SK-N-SH (cell line): ENCODE results near the gene VPS33B. TPM values are rescaled to one million over a fixed set of nuclear protein-coding genes. Genes with fewer than 3 reads are reported as not detected.

Experiments
- CTCF ChIA-PET: fragments of 300-600, 350-600 bp; formaldehyde crosslinking; extraction: SDS; loops from one replicate; lab custom pipeline; 2021; lab: Yijun Ruan, JAX
- POLR2A ChIA-PET: fragments of 350-600 bp; sonication (Branson Sonifier 250); formaldehyde crosslinking; extraction: SDS; loops from one replicate; lab custom pipeline; 2020; ENCODE audit warnings: antibody characterized with exemption, inconsistent platforms; lab: Yijun Ruan, JAX
- DNase-seq: peaks from one replicate; pipeline ENCODE4 v3.0.0; 2012
- H2AFZ ChIP-seq: fragments of 200-600 bp; sonication (generic); 2 replicates; pipeline ENCODE4 v1.8.1; 2016; ENCODE audit warnings: antibody characterized with exemption, mild to moderate bottlenecking, low read depth
- H3F3A ChIP-seq: fragments of 200-600 bp; sonication (generic); replicated peaks from 2 replicates; pipeline ENCODE3; 2016; ENCODE audit warnings: antibody characterized with exemption, mild to moderate bottlenecking; ENCODE audit not compliant: insufficient read depth
- H3K27ac ChIP-seq, 2 experiments: fragments of 200-500 bp in 1 of 2; fragments of 200-600 bp in 1 of 2; sonication (Bioruptor generic) in 1 of 2; sonication (generic), shearing (Covaris generic) in 1 of 2; 2 replicates each; pipeline versions ENCODE4 v1.5.1 to v1.6.1; 2014 to 2016; ENCODE audit warnings: low read depth in 2 of 2, inconsistent platforms in 1 of 2, low read length in 1 of 2, mild to moderate bottlenecking in 1 of 2, mixed read lengths in 1 of 2
- H3K27me3 ChIP-seq: fragments of 200-600 bp; sonication (generic), shearing (Covaris generic); 2 replicates; pipeline ENCODE4 v1.6.1; 2016; ENCODE audit warnings: mixed run types; ENCODE audit not compliant: insufficient read depth
- H3K36me3 ChIP-seq, 2 experiments: fragments of 200-500 bp in 1 of 2; fragments of 200-600 bp in 1 of 2; sonication (Bioruptor generic) in 1 of 2; sonication (generic) in 1 of 2; replicated peaks in 1 of 2; 2 replicates each; pipeline versions ENCODE3 to v1.5.1; 2014 to 2016; ENCODE audit warnings: low read length in 1 of 2, mild to moderate bottlenecking in 1 of 2; ENCODE audit not compliant: insufficient read depth in 2 of 2, control insufficient read depth in 1 of 2
- H3K4me1 ChIP-seq, 2 experiments: fragments of 200-500 bp in 1 of 2; fragments of 200-600 bp in 1 of 2; sonication (Bioruptor generic) in 1 of 2; sonication (generic), shearing (Covaris generic) in 1 of 2; 2 replicates each; pipeline versions ENCODE4 v1.5.1 to v1.6.1; 2014 to 2016; ENCODE audit warnings: low read depth in 1 of 2, low read length in 1 of 2, mixed run types in 1 of 2; ENCODE audit not compliant: insufficient read depth in 2 of 2, control insufficient read depth in 1 of 2
- H3K4me2 ChIP-seq: fragments of 200-600 bp; sonication (generic), shearing (Covaris generic); 2 replicates; pipeline ENCODE4 v1.6.1; 2017; ENCODE audit warnings: mixed run types
- H3K4me3 ChIP-seq, 2 experiments: fragments of 200-500 bp in 1 of 2; fragments of 200-600 bp in 1 of 2; sonication (Bioruptor generic) in 1 of 2; sonication (generic), shearing (Covaris generic) in 1 of 2; 2 replicates each; pipeline versions ENCODE4 v1.5.1 to v1.8.1; 2014 to 2016; ENCODE audit warnings: low read depth in 2 of 2, inconsistent platforms in 1 of 2, low read length in 1 of 2, mild to moderate bottlenecking in 1 of 2, mixed read lengths in 1 of 2, moderate library complexity in 1 of 2
- H3K79me2 ChIP-seq: fragments of 200-600 bp; sonication (generic); 2 replicates; pipeline ENCODE4 v1.8.1; 2017; ENCODE audit warnings: mild to moderate bottlenecking; ENCODE audit not compliant: insufficient read depth
- H3K9ac ChIP-seq: fragments of 200-600 bp; sonication (generic); 2 replicates; pipeline ENCODE4 v1.6.1; 2017; ENCODE audit warnings: mixed run types
- H3K9me2 ChIP-seq: fragments of 200-600 bp; sonication (generic); 2 replicates; pipeline ENCODE4 v1.6.1; 2017; ENCODE audit warnings: mixed run types
- H3K9me3 ChIP-seq: fragments of 200-600 bp; sonication (generic); 2 replicates; pipeline ENCODE4 v1.6.1; 2017; ENCODE audit warnings: mixed run types, mild to moderate bottlenecking, moderate library complexity
- H4K20me1 ChIP-seq: fragments of 200-600 bp; sonication (generic); 2 replicates; pipeline ENCODE4 v1.6.1; 2017; ENCODE audit warnings: mild to moderate bottlenecking, mixed run types; ENCODE audit not compliant: insufficient read depth
- CTCF ChIP-seq: fragments of 200-600 bp; sonication (generic); IDR thresholded peaks from 2 replicates; pipeline ENCODE4 v1.6.1; 2017; ENCODE audit warnings: antibody characterized with exemption, mild to moderate bottlenecking, moderate library complexity
- ELF1 ChIP-seq: IDR thresholded peaks from 2 replicates; pipeline ENCODE4 v1.4.0; 2012
- EP300 ChIP-seq, 2 experiments: IDR thresholded peaks; 2 replicates each; pipeline versions ENCODE4 v1.4.0 to v1.6.1; 2012; ENCODE audit warnings: borderline replicate concordance in 1 of 2, low read depth in 1 of 2, low read length in 1 of 2
- EZH2phosphoT487 ChIP-seq: fragments of 200-600 bp; sonication (generic); IDR thresholded peaks from 2 replicates; pipeline ENCODE4 v1.6.1; 2017; ENCODE audit warnings: low read depth, mixed run types, mild to moderate bottlenecking, antibody characterized with exemption, moderate library complexity, borderline replicate concordance
- FOSL2 ChIP-seq: IDR thresholded peaks from 2 replicates; pipeline ENCODE4 v1.4.0; 2012; ENCODE audit warnings: low read depth, mild to moderate bottlenecking, moderate library complexity, borderline replicate concordance
- FOXJ3 ChIP-seq: sonication (generic); formaldehyde crosslinking; IDR thresholded peaks from 2 replicates; pipeline ENCODE4 v1.5.1; 2020; ENCODE audit warnings: mild to moderate bottlenecking, missing genetic modification reagents
- FOXM1 ChIP-seq: IDR thresholded peaks from 2 replicates; pipeline ENCODE4 v1.4.0; 2012; ENCODE audit warnings: low read depth, mild to moderate bottlenecking
- JUND ChIP-seq: IDR thresholded peaks from 2 replicates; pipeline ENCODE4 v1.4.0; 2012
- NRF1 ChIP-seq: IDR thresholded peaks from 2 replicates; pipeline ENCODE4 v1.6.1; 2012; ENCODE audit warnings: low read depth, mild to moderate bottlenecking, low read length
- POLR2AphosphoS5 ChIP-seq: IDR thresholded peaks from 2 replicates; pipeline ENCODE4 v1.6.1; 2012; ENCODE audit warnings: low read depth, low read length
- RAD21 ChIP-seq: IDR thresholded peaks from 2 replicates; pipeline ENCODE4 v1.6.1; 2012; ENCODE audit warnings: mild to moderate bottlenecking, low read length
- RCOR1 ChIP-seq: fragments of 150-350 bp; IDR thresholded peaks from 2 replicates; pipeline ENCODE4 v1.6.1; 2017; ENCODE audit warnings: antibody characterized with exemption, low read length
- RXRA ChIP-seq: IDR thresholded peaks from 2 replicates; pipeline ENCODE4 v1.4.0; 2012; ENCODE audit warnings: low read depth, mild to moderate bottlenecking, borderline replicate concordance
- USF2 ChIP-seq: fragments of 150-350 bp; IDR thresholded peaks from 2 replicates; pipeline ENCODE4 v1.6.1; 2017; ENCODE audit warnings: antibody characterized with exemption, low read length, low read depth, borderline replicate concordance
- YY1 ChIP-seq: IDR thresholded peaks from 2 replicates; pipeline ENCODE4 v1.4.0; 2012; ENCODE audit warnings: low read depth, mild to moderate bottlenecking
- WGBS: methylation state at CpG from one replicate; pipeline ENCODE4 v1.1.6; 2017; ENCODE audit warnings: low lambda C conversion rate; 5-methylcytosine and 5-hydroxymethylcytosine counted together
- polyA plus RNA-seq, 3 experiments: library from polyadenylated mRNA; depleted of rRNA; stranded (reverse); fragments of >200 nt; gene quantifications; 2 replicates each; pipeline ENCODE4 v1.2.3, GENCODE V29; 2012
- TF ChIP-seq, protein P1 (sequence below): fragments of 150-350 bp; IDR thresholded peaks from 2 replicates; pipeline ENCODE4 v1.6.1; 2016; ENCODE audit warnings: mild to moderate bottlenecking, low read depth, low read length
- TF ChIP-seq, protein P2 (sequence below): IDR thresholded peaks from 2 replicates; pipeline ENCODE4 v1.6.1; 2012; ENCODE audit warnings: mild to moderate bottlenecking, low read depth, low read length, moderate library complexity

Gene VPS33B
- polyA plus RNA-seq, 1 of the 3 experiments (the other 2 are of a cell fraction), result 16.6 TPM

GRCh38 chr15:90982135-90982534, 40.3 kb downstream of the VPS33B start:
- H3F3A ChIP-seq, result no peaks in the 10 kb centered on the region
- H3K4me2 ChIP-seq, result no peak overlapping the region
- CTCF ChIA-PET, result interaction anchor here (10.6 kb wide), 1 partner anchor 26 kb away, joined by 74 read pairs; the partner anchor contains the start of gene RCCD1
- no peaks in the 10 kb centered on the region for H3K9me3 ChIP-seq
- no peak for DNase-seq
- no peak for TF ChIP-seq RCOR1
- TF ChIP-seq FOXM1, result no peak
- no peak for TF ChIP-seq EZH2phosphoT487
- TF ChIP-seq JUND, result no peak
- TF ChIP-seq, protein P1, sequence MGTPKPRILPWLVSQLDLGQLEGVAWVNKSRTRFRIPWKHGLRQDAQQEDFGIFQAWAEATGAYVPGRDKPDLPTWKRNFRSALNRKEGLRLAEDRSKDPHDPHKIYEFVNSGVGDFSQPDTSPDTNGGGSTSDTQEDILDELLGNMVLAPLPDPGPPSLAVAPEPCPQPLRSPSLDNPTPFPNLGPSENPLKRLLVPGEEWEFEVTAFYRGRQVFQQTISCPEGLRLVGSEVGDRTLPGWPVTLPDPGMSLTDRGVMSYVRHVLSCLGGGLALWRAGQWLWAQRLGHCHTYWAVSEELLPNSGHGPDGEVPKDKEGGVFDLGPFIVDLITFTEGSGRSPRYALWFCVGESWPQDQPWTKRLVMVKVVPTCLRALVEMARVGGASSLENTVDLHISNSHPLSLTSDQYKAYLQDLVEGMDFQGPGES, result no peak
- no peak for TF ChIP-seq CTCF
- TF ChIP-seq, protein P2, sequence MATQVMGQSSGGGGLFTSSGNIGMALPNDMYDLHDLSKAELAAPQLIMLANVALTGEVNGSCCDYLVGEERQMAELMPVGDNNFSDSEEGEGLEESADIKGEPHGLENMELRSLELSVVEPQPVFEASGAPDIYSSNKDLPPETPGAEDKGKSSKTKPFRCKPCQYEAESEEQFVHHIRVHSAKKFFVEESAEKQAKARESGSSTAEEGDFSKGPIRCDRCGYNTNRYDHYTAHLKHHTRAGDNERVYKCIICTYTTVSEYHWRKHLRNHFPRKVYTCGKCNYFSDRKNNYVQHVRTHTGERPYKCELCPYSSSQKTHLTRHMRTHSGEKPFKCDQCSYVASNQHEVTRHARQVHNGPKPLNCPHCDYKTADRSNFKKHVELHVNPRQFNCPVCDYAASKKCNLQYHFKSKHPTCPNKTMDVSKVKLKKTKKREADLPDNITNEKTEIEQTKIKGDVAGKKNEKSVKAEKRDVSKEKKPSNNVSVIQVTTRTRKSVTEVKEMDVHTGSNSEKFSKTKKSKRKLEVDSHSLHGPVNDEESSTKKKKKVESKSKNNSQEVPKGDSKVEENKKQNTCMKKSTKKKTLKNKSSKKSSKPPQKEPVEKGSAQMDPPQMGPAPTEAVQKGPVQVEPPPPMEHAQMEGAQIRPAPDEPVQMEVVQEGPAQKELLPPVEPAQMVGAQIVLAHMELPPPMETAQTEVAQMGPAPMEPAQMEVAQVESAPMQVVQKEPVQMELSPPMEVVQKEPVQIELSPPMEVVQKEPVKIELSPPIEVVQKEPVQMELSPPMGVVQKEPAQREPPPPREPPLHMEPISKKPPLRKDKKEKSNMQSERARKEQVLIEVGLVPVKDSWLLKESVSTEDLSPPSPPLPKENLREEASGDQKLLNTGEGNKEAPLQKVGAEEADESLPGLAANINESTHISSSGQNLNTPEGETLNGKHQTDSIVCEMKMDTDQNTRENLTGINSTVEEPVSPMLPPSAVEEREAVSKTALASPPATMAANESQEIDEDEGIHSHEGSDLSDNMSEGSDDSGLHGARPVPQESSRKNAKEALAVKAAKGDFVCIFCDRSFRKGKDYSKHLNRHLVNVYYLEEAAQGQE, result no peak
- TF ChIP-seq FOSL2, result no peak
- no peak for TF ChIP-seq EP300 (IDR thresholded peaks at IDR 0.05; ENCODE audit: borderline replicate concordance in 1 of 2, low read depth in 1 of 2, low read length in 1 of 2)
- TF ChIP-seq USF2, result no peak
- TF ChIP-seq NRF1, result no peak
- no peak for TF ChIP-seq RXRA
- TF ChIP-seq FOXJ3 (CRISPR knock-in tag), result no peak
- TF ChIP-seq YY1, result no peak
- TF ChIP-seq ELF1, result no peak
- TF ChIP-seq POLR2AphosphoS5, result no peak
- no peak for TF ChIP-seq RAD21
- no peak overlapping the region for H3K27ac ChIP-seq
- 94% methylated on average over 5 of the region's 5 CpGs for WGBS
- POLR2A ChIA-PET, result no interaction called here
- H3K79me2 ChIP-seq, result peaks cover 67% of the 10 kb centered on the region
- H3K4me1 ChIP-seq, result no peaks in the 10 kb centered on the region; a peak in 2 of 4 replicates
- H3K4me3 ChIP-seq, result no peak overlapping the region
- H3K9me2 ChIP-seq, result no peaks in the 10 kb centered on the region
- no peak overlapping the region for H3K9ac ChIP-seq
- peaks cover 12% of the 10 kb centered on the region; the same call in 1 of the 2 replicates for H4K20me1 ChIP-seq
- no peaks in the 10 kb centered on the region for H3K27me3 ChIP-seq
- H3K36me3 ChIP-seq, result peaks cover 25 to 28% of the 10 kb centered on the region in 2 experiments
- no peak overlapping the region for H2AFZ ChIP-seq
